Activated CD4-positive, alpha-beta T cell treated with anti-CD3 and anti-CD28 coated beads, Interleukin-2, amount 50 U/mL, for 48 hours (primary cell): ENCODE measurements around the gene SFMBT2.
"Not testable (repeated sequence)": the region's sequence is repeated elsewhere in the genome, so short reads cannot be mapped to it uniquely, and the experiment has no call there.

Experiments used
- DNase-seq, 2 experiments: peaks; one replicate each; pipeline ENCODE4 v3.0.0-alpha.2; 2020

The SFMBT2 gene

GRCh38 chr10:7317786-7318446 is 92.9 kb downstream of the SFMBT2 start:
- DNase-seq, result no peak

GRCh38 chr10:7316839-7317238 is 94.0 kb downstream of the SFMBT2 start:
- no peak for DNase-seq

- no peak for DNase-seq
These were observed 94.9 kb downstream of the SFMBT2 start for GRCh38 chr10:7315906-7316305.

- DNase-seq, result peak in 1 of 2 experiments; percentile 21
These were observed 96.7 kb downstream of the SFMBT2 start for GRCh38 chr10:7314170-7314569.

- no peak for DNase-seq
These were observed 98.4 kb downstream of the SFMBT2 start for GRCh38 chr10:7312488-7312857.

- not testable (repeated sequence) for DNase-seq
These were observed 98.9 kb downstream of the SFMBT2 start for GRCh38 chr10:7311850-7312487.

DNA sequence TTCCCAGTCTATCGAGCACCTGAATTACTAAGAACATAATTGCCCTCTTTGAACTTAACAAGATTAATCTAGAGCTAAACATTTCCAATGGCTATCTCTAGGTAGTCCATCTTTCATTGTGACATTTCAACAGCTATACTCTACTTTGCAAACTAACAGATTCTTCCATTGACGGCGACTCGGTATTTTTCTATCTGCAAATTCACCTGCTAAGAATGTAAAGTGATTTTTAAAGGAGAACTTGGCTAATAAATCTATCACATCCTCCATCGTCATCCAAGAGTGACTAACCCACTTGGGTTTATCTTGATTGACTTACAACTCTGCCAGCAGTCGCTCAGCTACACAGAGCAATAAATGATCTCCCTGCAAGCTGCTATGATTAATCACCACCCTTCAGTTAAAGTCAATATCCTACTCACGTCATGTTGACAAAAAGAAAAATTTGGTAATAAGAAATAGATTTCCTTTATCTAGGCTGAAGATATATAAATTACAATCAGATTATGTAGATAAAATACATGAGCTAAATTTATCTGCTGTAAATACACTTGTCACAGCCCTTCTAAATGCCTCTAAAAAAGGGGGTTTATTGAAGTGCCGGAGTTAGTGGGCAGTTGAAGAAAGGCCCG is 99.5 kb downstream of the SFMBT2 start:
- no peak for DNase-seq

GRCh38 chr10:7310076-7310475 is 100.8 kb downstream of the SFMBT2 start:
- no peak for DNase-seq

DNA sequence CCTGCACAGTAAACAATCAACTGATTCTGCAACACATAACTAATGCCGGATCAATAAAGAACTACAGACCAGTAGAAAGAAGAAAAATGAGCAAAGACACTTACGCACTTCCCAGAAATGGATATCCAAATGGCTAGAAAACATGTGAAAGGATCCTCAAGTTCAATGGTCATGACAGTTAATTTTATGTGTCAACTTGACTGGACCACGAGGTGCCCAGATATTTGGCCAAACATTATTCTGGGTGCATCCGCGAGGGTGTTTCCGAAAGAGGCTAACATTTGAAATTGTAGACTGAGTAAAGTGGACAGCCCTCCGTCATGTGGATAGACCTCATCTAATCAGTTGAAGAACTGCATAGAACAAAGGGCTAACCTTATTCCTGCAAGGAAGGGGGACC is 102.0 kb downstream of the SFMBT2 start:
- no peak for DNase-seq

- no peak for DNase-seq
These were observed 104.2 kb downstream of the SFMBT2 start for GRCh38 chr10:7306616-7307015.

DNA sequence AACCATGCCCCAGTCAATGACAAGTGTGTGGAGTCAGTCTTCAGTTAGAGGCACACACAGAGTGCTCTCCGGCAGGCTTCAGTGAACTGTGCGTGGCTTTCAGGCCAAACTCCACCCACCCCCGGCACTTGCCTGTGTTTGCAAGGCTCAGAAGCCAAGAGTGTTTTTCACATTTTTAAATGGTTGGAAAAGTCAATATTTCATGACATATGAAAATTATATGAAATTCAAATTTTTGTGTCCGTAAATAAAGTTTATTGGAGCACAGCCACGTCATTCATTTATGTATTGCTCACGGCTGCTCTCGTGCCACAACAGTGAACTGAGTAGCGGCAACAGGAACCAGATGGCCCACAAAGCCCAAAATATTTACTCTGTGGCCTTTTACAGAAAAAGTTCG is 104.7 kb downstream of the SFMBT2 start:
- DNase-seq, result no peak

DNA sequence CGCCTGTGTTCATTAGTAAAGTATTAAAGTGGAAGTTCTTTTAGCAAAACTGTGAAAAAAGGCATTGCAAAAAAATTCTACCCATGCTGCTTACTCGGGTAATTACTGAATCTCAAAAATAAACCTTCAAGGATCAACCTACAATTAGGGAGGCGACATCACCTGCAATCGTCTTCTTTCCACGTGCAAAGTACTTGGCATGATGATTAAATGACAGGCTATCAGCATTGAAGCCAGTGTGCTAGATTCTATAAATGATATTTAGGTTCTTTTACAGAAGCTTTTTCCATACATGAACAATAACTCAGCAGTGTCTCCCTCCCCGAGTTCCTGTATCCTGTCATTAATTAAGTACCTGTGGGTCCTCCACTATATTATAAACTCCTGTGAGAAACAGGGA is 105.8 kb downstream of the SFMBT2 start:
- DNase-seq, result no peak

DNA sequence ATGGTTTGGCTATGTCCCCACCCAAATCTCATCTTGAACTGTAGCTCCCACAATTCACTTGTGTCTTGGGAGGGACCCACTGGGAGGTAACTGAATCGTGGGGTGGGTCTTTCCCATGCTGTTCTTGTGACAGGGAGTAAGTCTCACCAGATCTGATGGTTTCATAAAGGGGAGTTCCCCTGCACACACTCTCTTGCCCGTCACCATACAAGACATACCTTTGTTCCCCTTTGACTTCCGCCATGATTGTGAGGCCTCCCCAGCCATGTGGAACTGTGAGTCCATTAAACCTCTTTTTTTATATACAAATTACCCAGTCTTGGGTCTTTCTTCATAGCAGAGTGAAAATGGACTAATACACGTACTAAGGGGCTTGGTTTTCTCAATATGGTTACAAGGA is 106.7 kb downstream of the SFMBT2 start:
- DNase-seq, result no peak

DNA sequence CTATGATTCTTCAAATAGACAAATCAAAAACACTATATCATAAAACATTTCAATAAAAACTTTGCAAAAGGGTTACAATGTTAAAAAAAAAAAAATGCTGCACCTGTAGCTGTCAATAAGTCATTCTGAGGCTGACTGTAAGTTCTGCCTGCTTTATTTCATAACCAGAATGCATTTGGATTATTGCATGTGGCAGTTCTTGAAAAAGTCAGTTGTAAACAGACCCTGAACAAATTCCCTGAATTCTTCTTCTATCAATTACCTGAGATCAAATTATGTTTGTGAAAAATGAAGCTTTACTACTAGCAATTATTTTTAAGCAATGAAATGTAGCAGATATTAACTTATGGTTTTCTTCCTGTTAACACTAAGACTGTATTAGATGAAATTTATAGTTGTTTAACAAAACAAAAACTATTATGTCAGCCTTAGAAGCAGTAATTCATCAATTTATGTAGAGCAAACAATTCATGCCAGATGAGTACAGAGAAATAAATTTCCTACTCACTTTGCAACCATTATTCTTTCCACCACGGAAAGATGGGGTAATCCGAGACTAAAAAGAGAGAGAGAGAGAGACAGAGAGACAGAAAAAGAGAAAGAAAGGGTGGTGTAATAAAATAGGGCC is 107.8 kb downstream of the SFMBT2 start:
- DNase-seq, result no peak

- no peak for DNase-seq
These were observed 108.4 kb downstream of the SFMBT2 start for GRCh38 chr10:7302392-7302906.

DNA sequence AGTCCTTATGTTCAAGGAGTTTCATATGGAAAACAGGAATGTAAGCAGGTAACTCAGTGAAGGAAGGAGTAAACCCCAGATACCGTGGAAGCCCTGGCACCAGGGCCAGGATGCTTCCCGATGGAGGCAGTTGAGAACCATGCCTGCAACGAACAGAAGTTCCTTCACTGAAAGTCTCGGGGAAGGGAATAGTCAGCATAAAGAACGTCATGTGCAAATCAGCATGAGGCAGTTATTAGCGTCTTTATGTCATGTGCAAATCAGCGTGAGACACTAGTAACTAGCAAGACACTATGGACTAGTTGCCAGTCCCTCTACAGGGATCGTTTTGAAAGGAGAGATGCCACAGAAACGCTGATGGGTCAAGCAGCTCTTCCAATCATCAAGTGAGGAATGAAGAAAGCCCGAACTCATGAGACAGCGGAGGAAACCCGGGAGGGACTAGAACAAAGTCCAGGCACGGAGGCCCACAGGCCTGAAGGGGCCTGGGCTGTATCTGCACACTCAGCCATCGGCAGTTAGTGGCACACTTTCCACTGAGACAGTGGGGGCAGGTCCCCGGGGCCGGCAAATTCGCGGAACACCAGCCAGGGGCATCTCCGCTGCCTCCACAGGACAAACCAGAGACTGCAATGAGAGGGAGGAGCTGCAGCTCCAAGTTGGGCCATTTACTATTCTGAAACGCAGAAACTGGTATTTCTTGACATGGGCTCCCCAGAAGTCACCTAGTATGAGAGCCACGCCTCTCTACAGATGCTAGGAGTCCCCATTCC is 109.6 kb downstream of the SFMBT2 start:
- no peak for DNase-seq

DNA sequence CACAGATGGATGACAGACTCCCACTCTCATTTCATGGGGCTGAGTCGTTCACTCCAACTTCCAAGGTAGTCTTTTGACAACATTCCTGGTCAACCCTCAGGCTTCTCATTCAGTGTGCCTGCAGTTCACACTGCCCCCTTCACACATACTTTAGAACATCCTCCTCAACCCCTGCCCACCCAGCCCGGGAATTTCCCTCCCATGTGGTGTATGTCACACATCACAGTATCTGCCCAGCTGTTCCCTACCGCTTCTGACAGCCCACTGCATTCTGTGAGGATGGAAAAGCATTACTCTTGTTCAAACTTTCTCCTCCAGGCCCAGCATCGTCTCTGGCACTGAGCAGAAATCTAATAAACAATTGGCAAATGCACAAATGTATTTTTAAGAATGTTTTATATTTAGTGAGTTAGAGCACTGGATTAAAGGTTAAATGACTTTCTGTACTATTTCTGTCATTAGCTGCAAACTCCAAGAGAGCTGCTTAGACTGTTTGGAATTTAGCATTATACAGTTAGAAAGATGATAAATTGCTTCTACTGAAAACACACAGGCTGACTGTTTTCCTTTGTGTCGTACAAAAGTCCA is 110.4 kb downstream of the SFMBT2 start:
- no peak for DNase-seq

GRCh38 chr10:7299601-7300325 is 111.1 kb downstream of the SFMBT2 start:
- not testable (repeated sequence) for DNase-seq

- DNase-seq, result no peak
These were observed 112.3 kb downstream of the SFMBT2 start for GRCh38 chr10:7298495-7298894.

- DNase-seq, result no peak
These were observed 113.7 kb downstream of the SFMBT2 start for GRCh38 chr10:7297094-7297493.

DNA sequence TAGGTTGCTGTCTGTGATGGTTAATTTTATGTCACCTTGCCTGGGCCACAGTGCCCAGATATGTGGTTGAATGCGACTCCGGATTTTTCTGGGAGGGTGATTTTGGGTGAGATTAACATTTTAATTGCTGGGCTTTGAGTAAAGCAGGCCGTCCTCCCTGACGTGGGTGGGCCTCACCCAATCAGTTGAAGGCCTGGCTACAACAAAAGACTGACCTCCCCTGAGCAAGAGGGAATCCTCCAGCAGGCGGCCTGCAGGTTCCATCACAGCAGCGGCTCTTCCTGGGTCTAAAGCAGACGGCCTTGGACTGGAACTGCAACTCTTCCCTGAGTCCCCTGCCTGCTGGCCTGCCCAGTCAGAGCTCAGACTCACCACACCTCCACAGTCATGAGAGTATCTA is 114.2 kb downstream of the SFMBT2 start:
- no peak for DNase-seq

GRCh38 chr10:7296076-7296475 is 114.8 kb downstream of the SFMBT2 start:
- DNase-seq, result no peak
